H1 (cell line): Measurements from ENCODE around the gene SLIT3. TPM values are rescaled to one million over a fixed set of nuclear protein-coding genes. Genes with fewer than 3 reads are reported as not detected.

Source experiments
- CTCF ChIA-PET: fragments of 300-600 bp; sonication (Branson Sonifier 250); formaldehyde crosslinking; loops from one replicate; lab custom pipeline; 2021; ENCODE audit not compliant: partially characterized antibody; lab: Charles Lee
- POLR2A ChIA-PET: fragments of 300-600 bp; sonication (Branson Sonifier 250); formaldehyde crosslinking; loops from one replicate; lab custom pipeline; 2021; ENCODE audit warnings: inconsistent platforms; ENCODE audit not compliant: partially characterized antibody; lab: Charles Lee
- DNase-seq, 2 experiments: peaks; one replicate each; pipeline versions ENCODE4 v3.0.0 to v3.0.0-alpha.2; 2010 to 2022; ENCODE audit warnings: low spot score in 2 of 2, low read depth in 1 of 2, mixed read lengths in 1 of 2
- FAIRE-seq: peaks from 2 replicates; lab custom pipeline; 2011; peaks lifted over from hg19 to GRCh38; lab: Jason Lieb, UNC
- H2AFZ ChIP-seq: 2 replicates; pipeline ENCODE4 v1.8.1; 2012; ENCODE audit warnings: low read length, inconsistent platforms
- H2AK5ac ChIP-seq: 2 replicates; pipeline ENCODE4 v1.6.1; 2013; ENCODE audit warnings: low read depth, low read length
- H2BK120ac ChIP-seq: replicated peaks from 2 replicates; pipeline ENCODE3; 2013; ENCODE audit warnings: low read depth, low read length, inconsistent platforms
- H2BK12ac ChIP-seq: 2 replicates; pipeline ENCODE4 v1.6.1; 2013; ENCODE audit warnings: low read depth, low read length
- H2BK15ac ChIP-seq: 2 replicates; pipeline ENCODE4 v1.6.1; 2013; ENCODE audit warnings: low read length
- H2BK20ac ChIP-seq: 2 replicates; pipeline ENCODE4 v1.6.1; 2013; ENCODE audit warnings: low read length
- H2BK5ac ChIP-seq: 2 replicates; pipeline ENCODE4 v1.6.1; 2013; ENCODE audit warnings: low read depth, low read length
- H3K14ac ChIP-seq: 2 replicates; pipeline ENCODE4 v1.6.1; 2013; ENCODE audit warnings: inconsistent platforms; ENCODE audit not compliant: insufficient read length
- H3K18ac ChIP-seq: 2 replicates; pipeline ENCODE4 v1.6.1; 2013; ENCODE audit warnings: low read length; ENCODE audit errors: extremely low read depth
- H3K23ac ChIP-seq: 2 replicates; pipeline ENCODE4 v1.6.1; 2013; ENCODE audit warnings: inconsistent platforms; ENCODE audit not compliant: insufficient read length
- H3K23me2 ChIP-seq: 2 replicates; pipeline ENCODE4 v1.6.1; 2013; ENCODE audit warnings: low read depth, low read length
- H3K27ac ChIP-seq: 2 replicates; pipeline ENCODE4 v1.6.1; 2011; ENCODE audit warnings: low read depth, low read length, inconsistent platforms
- H3K27me3 ChIP-seq, 4 experiments: replicated peaks in 1 of 4; 1 replicate in 1 of 4; 2 replicates in 3 of 4; pipeline versions ENCODE4 v1.6.1 to v1.8.1; 2011 to 2013; ENCODE audit warnings: low read length in 3 of 4, mild to moderate bottlenecking in 3 of 4, inconsistent platforms in 2 of 4, mixed read lengths in 2 of 4, moderate library complexity in 1 of 4; ENCODE audit not compliant: control insufficient read depth in 3 of 4, insufficient read depth in 3 of 4; ENCODE audit errors: extremely low read depth in 1 of 4
- H3K36me3 ChIP-seq, 4 experiments: 2 replicates each; pipeline versions ENCODE4 v1.6.1 to v1.8.1; 2011 to 2013; ENCODE audit warnings: mild to moderate bottlenecking in 4 of 4, low read length in 3 of 4, moderate library complexity in 2 of 4, control low read depth in 1 of 4, inconsistent platforms in 1 of 4; ENCODE audit not compliant: insufficient read depth in 4 of 4, control insufficient read depth in 2 of 4
- H3K4ac ChIP-seq: replicated peaks from 2 replicates; pipeline ENCODE3; 2013; ENCODE audit warnings: low read length, low read depth, mixed read lengths, inconsistent platforms; ENCODE audit not compliant: insufficient read length
- H3K4me1 ChIP-seq, 4 experiments: replicated peaks in 1 of 4; 1 replicate in 1 of 4; 2 replicates in 3 of 4; pipeline versions ENCODE4 v1.6.1 to v1.8.1; 2011 to 2013; ENCODE audit warnings: low read length in 3 of 4, inconsistent platforms in 2 of 4, mixed read lengths in 1 of 4; ENCODE audit not compliant: insufficient read depth in 4 of 4, control insufficient read depth in 3 of 4
- H3K4me2 ChIP-seq, 2 experiments: 2 replicates each; pipeline versions ENCODE4 v1.6.1 to v1.8.1; 2011 to 2013; ENCODE audit warnings: low read depth in 2 of 2, low read length in 2 of 2, control low read depth in 1 of 2, inconsistent platforms in 1 of 2, mild to moderate bottlenecking in 1 of 2; ENCODE audit not compliant: insufficient read depth in 1 of 2
- H3K4me3 ChIP-seq, 4 experiments: fragments of 200-600, 300-600 bp in 1 of 4; sonication (generic), shearing (Covaris generic), sonication (Bioruptor Twin) in 1 of 4; 2 replicates each; pipeline versions ENCODE4 v1.5.1 to v1.8.1; 2011 to 2016; ENCODE audit warnings: low read length in 4 of 4, low read depth in 3 of 4, control low read depth in 2 of 4, inconsistent platforms in 2 of 4, mild to moderate bottlenecking in 2 of 4, mixed read lengths in 1 of 4, moderate library complexity in 1 of 4; ENCODE audit not compliant: insufficient read depth in 2 of 4; ENCODE audit errors: extremely low read depth in 1 of 4
- H3K56ac ChIP-seq: replicated peaks from 2 replicates; pipeline ENCODE3; 2013; ENCODE audit warnings: low read depth, mild to moderate bottlenecking, mixed read lengths, low read length, inconsistent platforms; ENCODE audit not compliant: insufficient read length
- H3K79me1 ChIP-seq: 2 replicates; pipeline ENCODE4 v1.6.1; 2013; ENCODE audit warnings: low read depth, low read length, control low read depth
- H3K79me2 ChIP-seq, 2 experiments: 2 replicates each; pipeline versions ENCODE4 v1.6.1 to v1.8.1; 2012 to 2013; ENCODE audit warnings: low read length in 2 of 2, mild to moderate bottlenecking in 2 of 2, inconsistent platforms in 1 of 2; ENCODE audit not compliant: insufficient read depth in 2 of 2, control insufficient read depth in 1 of 2
- H3K9ac ChIP-seq, 4 experiments: replicated peaks in 1 of 4; 1 replicate in 1 of 4; 2 replicates in 3 of 4; pipeline versions ENCODE4 v1.6.1 to v1.8.1; 2011 to 2013; ENCODE audit warnings: low read depth in 3 of 4, low read length in 3 of 4, control low read depth in 2 of 4, mild to moderate bottlenecking in 2 of 4, moderate library complexity in 2 of 4, inconsistent platforms in 1 of 4; ENCODE audit errors: extremely low read depth in 1 of 4
- H3K9me3 ChIP-seq, 2 experiments: 2 replicates each; pipeline versions ENCODE4 v1.6.1 to v1.8.1; 2012 to 2013; ENCODE audit warnings: mild to moderate bottlenecking in 2 of 2, moderate library complexity in 2 of 2, control low read depth in 1 of 2, inconsistent platforms in 1 of 2, low read depth in 1 of 2, low read length in 1 of 2, mixed read lengths in 1 of 2; ENCODE audit not compliant: insufficient read depth in 2 of 2
- H4K20me1 ChIP-seq, 2 experiments: replicated peaks in 1 of 2; 2 replicates each; pipeline versions ENCODE3 to v1.8.1; 2011 to 2013; ENCODE audit warnings: inconsistent platforms in 2 of 2, low read length in 2 of 2, mild to moderate bottlenecking in 1 of 2; ENCODE audit not compliant: insufficient read depth in 2 of 2, control insufficient read depth in 1 of 2
- H4K5ac ChIP-seq: 2 replicates; pipeline ENCODE4 v1.6.1; 2013; ENCODE audit warnings: low read length, low read depth, mixed read lengths, inconsistent platforms; ENCODE audit not compliant: insufficient read length
- H4K8ac ChIP-seq: 2 replicates; pipeline ENCODE4 v1.8.0; 2013; ENCODE audit warnings: mild to moderate bottlenecking, moderate library complexity, low read length, inconsistent platforms; ENCODE audit not compliant: insufficient read depth; ENCODE audit errors: extremely low read depth
- H4K91ac ChIP-seq: replicated peaks from 2 replicates; pipeline ENCODE3; 2013; ENCODE audit warnings: low read length, mixed read lengths, inconsistent platforms; ENCODE audit not compliant: insufficient read length
- ATF2 ChIP-seq: IDR thresholded peaks from 2 replicates; pipeline ENCODE4 v1.6.1; 2012; ENCODE audit warnings: low read length, inconsistent platforms
- ATF3 ChIP-seq: IDR thresholded peaks from 2 replicates; pipeline ENCODE4 v1.6.1; 2011; ENCODE audit warnings: low read depth, mild to moderate bottlenecking, low read length; ENCODE audit not compliant: insufficient read depth
- BRCA1 ChIP-seq: IDR thresholded peaks from 2 replicates; pipeline ENCODE4 v1.6.1; 2012; ENCODE audit warnings: low read depth, low read length, improper control_type of control experiment
- JUN ChIP-seq: IDR thresholded peaks from 2 replicates; pipeline ENCODE4 v1.6.1; 2011; ENCODE audit warnings: low read depth, mild to moderate bottlenecking, improper control_type of control experiment, low read length
- KDM1A ChIP-seq: fragments of 200-600, 300-600 bp; sonication (generic); IDR thresholded peaks from 2 replicates; pipeline ENCODE4 v1.7.1; 2016; ENCODE audit warnings: mild to moderate bottlenecking, low read length, borderline replicate concordance
- NANOG ChIP-seq: IDR thresholded peaks from 2 replicates; pipeline ENCODE4 v1.6.1; 2011; ENCODE audit warnings: low read length, low read depth, mild to moderate bottlenecking, inconsistent platforms; ENCODE audit not compliant: insufficient read depth, poor library complexity, severe bottlenecking
- RBBP5 ChIP-seq: IDR thresholded peaks from 2 replicates; pipeline ENCODE4 v1.7.1; 2012; ENCODE audit warnings: low read depth, mild to moderate bottlenecking, inconsistent platforms, low read length, moderate library complexity, borderline replicate concordance
- SAP30 ChIP-seq: fragments of 300-600 bp; sonication (generic); IDR thresholded peaks from 2 replicates; pipeline ENCODE4 v1.7.1; 2012; ENCODE audit warnings: low read length, moderate library complexity, mild to moderate bottlenecking, inconsistent platforms; ENCODE audit not compliant: insufficient read depth, insufficient replicate concordance
- WGBS, 2 experiments: shearing (Covaris generic) in 1 of 2; methylation state at CpG; one replicate each; pipeline versions ENCODE4 v1.1.6 to v1.1.7; 2013 to 2015; ENCODE audit warnings: low lambda C conversion rate in 2 of 2, mixed read lengths in 2 of 2, inconsistent platforms in 1 of 2, low coverage in 1 of 2, missing lambda C conversion rate in 1 of 2; ENCODE audit not compliant: insufficient replicate concordance in 2 of 2, insufficient coverage in 1 of 2, insufficient read length in 1 of 2; ENCODE audit errors: extremely low coverage in 1 of 2, missing lambda C conversion rate in 1 of 2; 5-methylcytosine and 5-hydroxymethylcytosine counted together
- polyA plus RNA-seq, 7 experiments: library from polyadenylated mRNA; depleted of rRNA in 3 of 7; stranded (reverse) in 5 of 7; unstranded in 2 of 7; fragments of >200 nt in 5 of 7; fragments of 200-250 nt in 2 of 7; gene quantifications; 1 replicate in 5 of 7; 2 replicates in 1 of 7; 4 replicates in 1 of 7; pipeline versions ENCODE4 v1.2.1 to v1.2.3, GENCODE V29; 2011 to 2013; ENCODE audit warnings: missing spikeins in 2 of 7, mixed read lengths in 2 of 7
- total RNA-seq: library from RNA; stranded (reverse); fragmentation: NEBNext Ultra II Directional; extraction: Animal tissue kit (Norgen Biotek cat#: 25700); gene quantifications from 2 replicates; pipeline ENCODE4 v1.2.1, GENCODE V29; 2021

The SLIT3 gene
- total and polyA plus RNA-seq, 2 of the 8 experiments (the other 6 are each of a cell fraction or from before 2014, with no cell fraction given) = 1.1 to 1.2 TPM

GRCh38 chr5:168793841-168794837 is 506.8 kb downstream of the SLIT3 start:
- Histone ChIP-seq H2AK5ac (no peak overlapping the region), H3K4me2 (no peak overlapping the region), H3K4ac (no peak overlapping the region), H3K79me1 (no peaks in the 10 kb centered on the region), H2BK12ac (no peak overlapping the region), H3K9ac (no peak overlapping the region), H3K14ac (no peak overlapping the region), H3K23ac (no peak overlapping the region), H3K27me3 (no peaks in the 10 kb centered on the region), H3K36me3 (no peaks in the 10 kb centered on the region), H4K5ac (no peak overlapping the region), H3K56ac (no peak overlapping the region), H3K18ac (no peak overlapping the region), H2AFZ (no peak overlapping the region), H2BK20ac (no peak overlapping the region), H3K23me2 (no peaks in the 10 kb centered on the region), H3K27ac (no peak overlapping the region), H3K79me2 (no peaks in the 10 kb centered on the region), H2BK5ac (peak overlapping the region; percentile 44; the same call in 1 of the 2 replicates), H3K4me3 (no peak overlapping the region), H4K8ac (no peak overlapping the region), H3K4me1 (peaks cover 0 to 6% (median 0%) of the 10 kb centered on the region in 4 experiments; a peak in 1 of 7 replicates), H3K9me3 (no peaks in the 10 kb centered on the region), H4K20me1 (peaks cover 0 to 2% of the 10 kb centered on the region in 2 experiments), H2BK120ac (no peak overlapping the region), H4K91ac (no peak overlapping the region), H2BK15ac (no peak overlapping the region)
- WGBS, 2 experiments = 90% methylated on average over 15 of the region's 15 CpGs; no CpG with 5 or more reads in 1 of the 2 experiments
- DNase-seq (no peak), FAIRE-seq (no peak)
- ChIA-PET POLR2A (interaction anchor here (0.8 kb wide), 1 partner anchor 9 kb away, joined by 3 read pairs; no protein-coding TSS in a partner anchor), CTCF (interaction anchor here (1.9 kb wide), 1 partner anchor 87 kb away, joined by 5 read pairs; no protein-coding TSS in a partner anchor)
- no peak for TF ChIP-seq ATF2
- TF ChIP-seq JUN = no peak
- TF ChIP-seq NANOG = no peak
- TF ChIP-seq BRCA1 = no peak
- TF ChIP-seq SAP30 = no peak
- TF ChIP-seq ATF3 = no peak
- TF ChIP-seq RBBP5 = no peak
- no peak for TF ChIP-seq KDM1A
